Adrenal gland (tissue), 5 donors: ENCODE data around the gene AHNAK2.

Experiments
- CTCF ChIP-seq, 6 experiments: fragments of 450-650 bp in 4 of 6; fragments of 200-600 bp in 2 of 6; sonication (generic) in 1 of 6; IDR thresholded peaks; 1 replicate in 5 of 6; 2 replicates in 1 of 6; pipeline versions ENCODE4 v1.5.1 to v1.8.0; 2016 to 2021; ENCODE audit warnings: antibody characterized with exemption in 6 of 6, mild to moderate bottlenecking in 2 of 6, moderate library complexity in 1 of 6
- POLR2A ChIP-seq, 2 donors: fragments of 450-650 bp; IDR thresholded peaks; one replicate each; pipeline ENCODE4 v1.6.1; 2017; ENCODE audit warnings: antibody characterized with exemption in 2 of 2, mild to moderate bottlenecking in 2 of 2, moderate library complexity in 1 of 2
- donor health status: DM: no; HTN: no; CAD: no.

GRCh38 chr14:104966261-104966865 is 11.8 kb downstream of the AHNAK2 start:
- no peak for TF ChIP-seq CTCF (IDR thresholded peaks at IDR 0.05)
- TF ChIP-seq POLR2A (IDR thresholded peaks at IDR 0.05) = no peak
